A549 (cell line): Measurements from ENCODE around the gene DTD1. TPM values are rescaled to one million over a fixed set of nuclear protein-coding genes. Genes with fewer than 3 reads are reported as not detected.

Experiments
- ATAC-seq, 2 experiments: fragments of 200-7000 bp in 1 of 2; fragments of >200 bp in 1 of 2; cut with Nextera tagmentation in 1 of 2; cut with Tn5 transposase in 1 of 2; 3 replicates each; pipeline versions ENCODE4 v1.8.0 to v1.9.1; 2018 to 2020; ENCODE audit warnings: mild to moderate bottlenecking in 1 of 2, moderate library complexity in 1 of 2
- CTCF ChIA-PET: fragments of 300-600 bp; sonication (Branson Sonifier 250); formaldehyde crosslinking; extraction: SDS; loops from one replicate; lab custom pipeline; 2021; ENCODE audit warnings: antibody characterized with exemption, inconsistent platforms; lab: Yijun Ruan, JAX
- POLR2A ChIA-PET: fragments of 350-600 bp; formaldehyde crosslinking; extraction: SDS; loops from one replicate; lab custom pipeline; 2021; ENCODE audit warnings: antibody characterized with exemption, inconsistent platforms; lab: Yijun Ruan, JAX
- DNase-seq, 2 experiments: peaks; one replicate each; pipeline versions ENCODE4 v3.0.0 to v3.0.0-alpha.2; 2011 to 2016; ENCODE audit warnings: low read depth in 1 of 2, low spot score in 1 of 2
- FAIRE-seq: peaks from 2 replicates; lab custom pipeline; 2011; peaks lifted over from hg19 to GRCh38; lab: Jason Lieb, UNC
- H3K27ac ChIP-seq, 2 experiments: fragments of >200 bp; sonication (Bioruptor Twin); formaldehyde crosslinking; 3 replicates each; pipeline ENCODE4 v1.5.1; 2016 to 2017
- H3K4me1 ChIP-seq: fragments of >200 bp; sonication (Bioruptor Twin); formaldehyde crosslinking; 3 replicates; pipeline ENCODE4 v1.6.1; 2016
- H3K4me2 ChIP-seq: fragments of >200 bp; sonication (Bioruptor Twin); formaldehyde crosslinking; 3 replicates; pipeline ENCODE4 v1.6.1; 2016
- H3K4me3 ChIP-seq: fragments of >200 bp; sonication (Bioruptor Twin); formaldehyde crosslinking; 3 replicates; pipeline ENCODE4 v1.5.1; 2016
- H3K9me3 ChIP-seq: fragments of >200 bp; sonication (Bioruptor Twin); formaldehyde crosslinking; 3 replicates; pipeline ENCODE4 v1.6.1; 2016
- BHLHE40 ChIP-seq: IDR thresholded peaks from 2 replicates; pipeline ENCODE4 v1.6.1; 2012; ENCODE audit warnings: low read depth, low read length, inconsistent platforms
- CHD2 ChIP-seq: fragments of 150-350 bp; IDR thresholded peaks from 2 replicates; pipeline ENCODE4 v1.6.1; 2014; ENCODE audit warnings: low read length; ENCODE audit not compliant: partially characterized antibody
- CHD4 ChIP-seq: fragments of 200-600 bp; sonication (generic); IDR thresholded peaks from 2 replicates; pipeline ENCODE4 v1.6.1; 2016; ENCODE audit warnings: antibody characterized with exemption, mild to moderate bottlenecking, borderline replicate concordance
- CTCF ChIP-seq: fragments of >200 bp; sonication (Bioruptor Twin); formaldehyde crosslinking; IDR thresholded peaks from 3 replicates; pipeline ENCODE4 v1.5.1; 2016
- EHMT2 ChIP-seq: fragments of 200-600 bp; sonication (generic); IDR thresholded peaks from 2 replicates; pipeline ENCODE4 v1.6.1; 2016; ENCODE audit warnings: antibody characterized with exemption, low read depth, mild to moderate bottlenecking, moderate library complexity
- ELK1 ChIP-seq: fragments of 150-350 bp; IDR thresholded peaks from 2 replicates; pipeline ENCODE4 v1.6.1; 2014; ENCODE audit warnings: low read depth, mild to moderate bottlenecking, low read length
- EP300 ChIP-seq, 2 experiments: fragments of >200 bp; sonication (Bioruptor Twin); formaldehyde crosslinking; IDR thresholded peaks; 2 replicates in 1 of 2; 3 replicates in 1 of 2; pipeline ENCODE4 v1.6.1; 2016 to 2017
- FOSB ChIP-seq: fragments of 250-450 bp; sonication (Bioruptor Pico); IDR thresholded peaks from 2 replicates; pipeline ENCODE4 v1.5.0; 2020; ENCODE audit warnings: mild to moderate bottlenecking, moderate library complexity
- HMGXB4 ChIP-seq: fragments of 250-450 bp; sonication (Bioruptor Pico); IDR thresholded peaks from 2 replicates; pipeline ENCODE4 v1.5.0; 2021; ENCODE audit warnings: mild to moderate bottlenecking, moderate library complexity, borderline replicate concordance
- HOXB13 ChIP-seq: fragments of 250-450 bp; sonication (Bioruptor Pico); IDR thresholded peaks from 2 replicates; pipeline ENCODE4 v1.5.0; 2020; ENCODE audit warnings: low read depth, mild to moderate bottlenecking, moderate library complexity
- KDM1A ChIP-seq: fragments of 200-600 bp; sonication (generic); IDR thresholded peaks from 2 replicates; pipeline ENCODE4 v1.6.1; 2016; ENCODE audit warnings: low read depth, mild to moderate bottlenecking
- KDM5A ChIP-seq: fragments of 200-600 bp; sonication (generic); IDR thresholded peaks from 2 replicates; pipeline ENCODE4 v1.6.1; 2016; ENCODE audit warnings: antibody characterized with exemption, mild to moderate bottlenecking
- MAFK ChIP-seq: fragments of 450-650 bp; IDR thresholded peaks from 2 replicates; pipeline ENCODE4 v1.6.1; 2014; ENCODE audit not compliant: partially characterized antibody
- MYC ChIP-seq: IDR thresholded peaks from 2 replicates; pipeline ENCODE4 v1.6.1; 2012; ENCODE audit warnings: mild to moderate bottlenecking, inconsistent platforms, low read length, improper control_type of control experiment, borderline replicate concordance
- NFE2L2 ChIP-seq: fragments of 150-350 bp; conservative IDR thresholded peaks from 2 replicates; pipeline ENCODE4 v1.6.1; 2014; ENCODE audit warnings: low read length
- NPAS2 ChIP-seq: fragments of 250-450 bp; sonication (Bioruptor Pico); IDR thresholded peaks from 2 replicates; pipeline ENCODE4 v1.8.0; 2022; ENCODE audit warnings: mild to moderate bottlenecking, moderate library complexity, borderline replicate concordance
- POLR2AphosphoS2 ChIP-seq: conservative IDR thresholded peaks from 2 replicates; pipeline ENCODE4 v1.6.1; 2012; ENCODE audit warnings: low read length, improper control_type of control experiment, inconsistent platforms
- RAD21 ChIP-seq, 2 experiments: fragments of >200 bp in 1 of 2; sonication (Bioruptor Twin) in 1 of 2; formaldehyde crosslinking in 1 of 2; IDR thresholded peaks in 1 of 2; conservative IDR thresholded peaks in 1 of 2; 2 replicates in 1 of 2; 3 replicates in 1 of 2; pipeline ENCODE4 v1.6.1; 2012 to 2018; ENCODE audit warnings: inconsistent platforms in 1 of 2
- SMC3 ChIP-seq: fragments of >200 bp; sonication (Bioruptor Twin); formaldehyde crosslinking; IDR thresholded peaks from 3 replicates; pipeline ENCODE4 v1.6.1; 2018; ENCODE audit warnings: inconsistent platforms
- SREBF2 ChIP-seq: fragments of 450-650 bp; IDR thresholded peaks from 2 replicates; pipeline ENCODE4 v1.6.1; 2014; ENCODE audit warnings: mild to moderate bottlenecking, moderate library complexity
- ZSCAN20 ChIP-seq: fragments of 250-450 bp; sonication (Bioruptor Pico); IDR thresholded peaks from 2 replicates; pipeline ENCODE4 v1.8.0; 2022; ENCODE audit warnings: mild to moderate bottlenecking, moderate library complexity
- WGBS: methylation state at CpG from one replicate; pipeline ENCODE4 v1.1.6; 2017; ENCODE audit errors: missing lambda C conversion rate; 5-methylcytosine and 5-hydroxymethylcytosine counted together
- polyA plus RNA-seq, 4 experiments: library from polyadenylated mRNA; depleted of rRNA in 3 of 4; stranded (reverse); fragments of >200 nt; fragmentation: RNase III in 1 of 4; extraction: RNeasy Plus Mini Kit Qiagen cat#74134 plus additional on column Dnase treatment in 1 of 4; gene quantifications; 2 replicates in 3 of 4; 3 replicates in 1 of 4; pipeline ENCODE4 v1.2.3, GENCODE V29; 2011 to 2017
- TF ChIP-seq, protein P1 (sequence below): fragments of 250-450 bp; sonication (Bioruptor Pico); IDR thresholded peaks from 2 replicates; pipeline ENCODE4 v1.5.0; 2020; ENCODE audit warnings: low read depth, mild to moderate bottlenecking, moderate library complexity
- TF ChIP-seq, protein P2 (sequence below): fragments of >200 bp; sonication (Bioruptor Twin); formaldehyde crosslinking; IDR thresholded peaks from 3 replicates; pipeline ENCODE4 v1.6.1; 2016
- TF ChIP-seq, protein P3 (sequence below): IDR thresholded peaks from 2 replicates; pipeline ENCODE4 v1.6.1; 2012

The DTD1 gene
- polyA plus RNA-seq, 2 of the 4 experiments (the other 2 are of a cell fraction), result 72.8 to 99.3 TPM

DNA sequence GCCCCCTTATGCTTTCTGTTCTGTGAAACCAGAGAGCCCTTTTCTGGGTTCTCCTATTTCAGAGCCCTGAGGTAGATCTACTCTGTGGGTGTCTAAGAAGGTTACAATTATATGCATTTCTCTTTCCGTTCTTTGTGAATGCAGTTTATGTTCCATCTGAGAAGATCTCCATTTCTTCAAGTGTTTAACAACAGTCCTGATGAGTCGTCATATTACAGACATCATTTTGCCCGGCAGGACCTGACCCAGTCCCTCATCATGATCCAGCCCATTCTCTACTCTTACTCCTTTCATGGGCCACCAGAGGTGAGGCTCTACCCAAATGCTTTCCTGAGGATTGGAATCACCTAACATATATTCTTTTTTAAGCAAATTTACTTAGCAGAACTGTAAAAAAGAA is 39.4 kb upstream of the DTD1 start:
- DNase-seq, result no peak
- Histone ChIP-seq H3K4me2 (no peak overlapping the region), H3K4me1 (no peaks in the 10 kb centered on the region), H3K27ac (no peak overlapping the region), H3K9me3 (no peaks in the 10 kb centered on the region), H3K4me3 (no peak overlapping the region)
- no peak for FAIRE-seq
- WGBS, result 87% methylated on average over 3 of the region's 3 CpGs
- CTCF ChIA-PET, result no interaction called here
- TF ChIP-seq MYC (no peak), MAFK (peak; percentile 69)
- TF ChIP-seq, all 56 proteins: peak for 1
- ATAC-seq, result no peak
- POLR2A ChIA-PET, result no interaction called here

DNA sequence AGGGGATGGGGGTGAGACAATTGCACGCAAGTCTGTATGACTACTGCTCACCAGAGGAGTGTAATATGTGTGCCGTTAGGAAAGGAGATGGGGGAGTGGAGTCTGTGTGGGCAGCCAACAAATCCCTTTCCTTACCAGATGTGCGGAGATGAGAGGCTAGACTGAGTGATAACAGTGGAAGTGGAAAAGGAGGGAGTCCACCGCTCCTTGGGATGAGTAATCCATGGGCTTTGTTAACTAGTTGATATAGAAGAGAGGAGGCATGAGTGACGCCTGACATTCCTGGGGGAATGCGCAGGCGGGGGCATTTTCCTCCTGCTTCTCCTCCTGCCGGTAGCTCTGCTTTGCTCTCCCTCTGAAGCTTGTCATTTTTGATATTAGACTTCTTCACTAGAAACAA is 34.1 kb upstream of the DTD1 start:
- 94% methylated on average over 8 of the region's 8 CpGs for WGBS
- CTCF ChIA-PET, result interaction anchor here (1.0 kb wide), 1 partner anchor 13 kb away, joined by 3 read pairs; no protein-coding TSS in a partner anchor

DNA sequence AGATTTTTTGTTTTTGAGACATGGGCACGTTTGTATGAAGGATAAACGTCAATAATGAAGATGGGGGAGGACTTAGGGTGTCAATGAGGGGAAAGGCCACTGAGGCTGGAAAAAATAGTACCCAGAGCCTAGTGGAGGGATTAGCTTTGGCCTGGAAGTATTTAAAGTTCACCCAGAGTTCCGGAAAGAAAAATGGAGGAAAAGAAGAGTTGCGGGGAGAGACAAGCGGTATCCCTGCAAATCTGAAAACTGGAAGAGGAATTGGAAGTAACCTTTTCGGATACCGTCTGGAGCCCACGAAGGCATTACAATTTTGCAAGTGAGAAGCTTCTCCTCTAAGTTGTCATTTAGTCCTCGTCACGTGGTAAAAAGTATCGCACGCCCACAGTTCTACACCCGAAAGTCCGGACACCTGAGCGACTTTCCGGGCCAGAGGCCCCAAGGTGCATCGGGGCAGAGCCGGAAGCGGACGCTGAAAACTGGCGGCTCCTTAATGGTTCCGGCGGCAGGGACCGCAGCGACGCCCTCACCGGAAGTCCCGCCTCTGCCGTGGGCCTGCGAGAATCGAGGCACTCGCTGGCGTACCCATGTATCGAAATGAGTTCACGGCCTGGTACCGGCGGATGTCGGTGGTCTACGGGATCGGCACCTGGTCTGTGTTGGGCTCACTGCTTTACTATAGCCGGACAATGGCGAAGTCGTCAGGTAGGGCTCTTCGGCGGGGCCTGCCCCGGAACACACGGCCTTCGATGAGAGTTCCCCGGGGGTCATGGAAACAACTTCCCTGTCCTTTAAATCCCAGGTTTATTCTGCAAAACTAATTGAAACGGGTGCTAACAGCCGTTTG is 20.7 kb upstream of the DTD1 start, which contains the start of gene SMIM26:
Gene SMIM26 (plus strand): TSS at position 541 of the 847 bp plus-strand sequence. CDS start 47 bp downstream, at position 588.
- CTCF ChIA-PET, result interaction anchor here (0.7 to 1.4 kb wide), 2 partner anchors 11 to 71 kb away, joined by 3 to 5 read pairs; partner anchors contain the start of gene RBBP9
- WGBS, result 1% methylated on average over 51 of the region's 51 CpGs
- Histone ChIP-seq H3K9me3 (no peaks in the 10 kb centered on the region), H3K27ac (peak within 1 kb of the TSS; percentile 85 to 94), H3K4me3 (peak within 1 kb of the TSS; percentile 65), H3K4me2 (peak within 1 kb of the TSS; percentile 90), H3K4me1 (peaks cover 12% of the 10 kb centered on the region; the same call in 1 of the 3 replicates)
- FAIRE-seq (peak; percentile 70), DNase-seq (peak; percentile 96 to 98), ATAC-seq (peak; percentile 100)
- POLR2A ChIA-PET, result interaction anchor here (0.7 to 2.5 kb wide), 8 partner anchors 11 to 226 kb away, joined by 3 to 16 read pairs (median 3); partner anchors contain the start of genes DZANK1, POLR3F and SEC23B
- TF ChIP-seq HOXB13 (CRISPR knock-in tag) (no peak), KDM5A (peak; percentile 56), KDM1A (no peak), HMGXB4 (CRISPR knock-in tag) (no peak), POLR2AphosphoS2 (no peak), MYC (peak; percentile 82), ZSCAN20 (no peak), BHLHE40 (no peak), CHD2 (no peak), CHD4 (no peak), NFE2L2 (no peak), CTCF (no peak), FOSB (CRISPR knock-in tag) (no peak), SMC3 (no peak), ELK1 (no peak), EP300 (IDR thresholded peaks at IDR 0.05) (no peak), RAD21 (conservative IDR thresholded peaks at IDR 0.05 in 1 of 2, IDR thresholded peaks at IDR 0.05 in 1 of 2) (no peak), NPAS2 (CRISPR knock-in tag) (no peak), EHMT2 (no peak)
- TF ChIP-seq, protein P1, sequence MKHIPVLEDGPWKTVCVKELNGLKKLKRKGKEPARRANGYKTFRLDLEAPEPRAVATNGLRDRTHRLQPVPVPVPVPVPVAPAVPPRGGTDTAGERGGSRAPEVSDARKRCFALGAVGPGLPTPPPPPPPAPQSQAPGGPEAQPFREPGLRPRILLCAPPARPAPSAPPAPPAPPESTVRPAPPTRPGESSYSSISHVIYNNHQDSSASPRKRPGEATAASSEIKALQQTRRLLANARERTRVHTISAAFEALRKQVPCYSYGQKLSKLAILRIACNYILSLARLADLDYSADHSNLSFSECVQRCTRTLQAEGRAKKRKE (CRISPR knock-in tag), result no peak
- TF ChIP-seq, protein P2, sequence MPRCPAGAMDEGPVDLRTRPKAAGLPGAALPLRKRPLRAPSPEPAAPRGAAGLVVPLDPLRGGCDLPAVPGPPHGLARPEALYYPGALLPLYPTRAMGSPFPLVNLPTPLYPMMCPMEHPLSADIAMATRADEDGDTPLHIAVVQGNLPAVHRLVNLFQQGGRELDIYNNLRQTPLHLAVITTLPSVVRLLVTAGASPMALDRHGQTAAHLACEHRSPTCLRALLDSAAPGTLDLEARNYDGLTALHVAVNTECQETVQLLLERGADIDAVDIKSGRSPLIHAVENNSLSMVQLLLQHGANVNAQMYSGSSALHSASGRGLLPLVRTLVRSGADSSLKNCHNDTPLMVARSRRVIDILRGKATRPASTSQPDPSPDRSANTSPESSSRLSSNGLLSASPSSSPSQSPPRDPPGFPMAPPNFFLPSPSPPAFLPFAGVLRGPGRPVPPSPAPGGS, result peak; percentile 76; the same call in 2 of the 3 replicates
- TF ChIP-seq, protein P3, sequence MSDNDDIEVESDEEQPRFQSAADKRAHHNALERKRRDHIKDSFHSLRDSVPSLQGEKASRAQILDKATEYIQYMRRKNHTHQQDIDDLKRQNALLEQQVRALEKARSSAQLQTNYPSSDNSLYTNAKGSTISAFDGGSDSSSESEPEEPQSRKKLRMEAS, result peak; percentile 91

More for the DNA sequence above, 34.1 kb upstream of the DTD1 start:
- Histone ChIP-seq H3K4me2 (no peak overlapping the region), H3K4me1 (no peaks in the 10 kb centered on the region), H3K9me3 (no peaks in the 10 kb centered on the region), H3K27ac (no peak overlapping the region), H3K4me3 (no peak overlapping the region)
- POLR2A ChIA-PET, result no interaction called here
- no peak for FAIRE-seq
- TF ChIP-seq MAFK (no peak), SMC3 (no peak), SREBF2 (no peak), POLR2AphosphoS2 (no peak)
- ATAC-seq, result no peak
- no peak for DNase-seq
